Neural crest cell (in vitro differentiated cells): ENCODE data around the gene RPN2. TPM values are rescaled to one million over a fixed set of nuclear protein-coding genes. Genes with fewer than 3 reads are reported as not detected.

Experiments
- DNase-seq: peaks from one replicate; pipeline ENCODE4 v3.0.0; 2021; ENCODE audit warnings: low read depth, mixed read lengths, low spot score
- H3K27ac Mint-ChIP-seq: one replicate; pipeline ENCODE4 v1.8.0; 2021; ENCODE audit warnings: mild to moderate bottlenecking, mixed read lengths; ENCODE audit not compliant: unreplicated experiment
- H3K27me3 Mint-ChIP-seq: 2 replicates; pipeline ENCODE4 v1.8.0; 2021; ENCODE audit warnings: low read depth, mild to moderate bottlenecking, mixed read lengths
- H3K36me3 Mint-ChIP-seq: 2 replicates; pipeline ENCODE4 v1.8.0; 2021; ENCODE audit warnings: low read depth, mild to moderate bottlenecking, mixed read lengths
- H3K4me1 Mint-ChIP-seq: 2 replicates; pipeline ENCODE4 v1.8.0; 2021; ENCODE audit warnings: mixed read lengths
- H3K4me3 Mint-ChIP-seq: one replicate; pipeline ENCODE4 v1.8.0; 2021; ENCODE audit warnings: mild to moderate bottlenecking, mixed read lengths
- H3K9me3 Mint-ChIP-seq: 2 replicates; pipeline ENCODE4 v1.8.0; 2021; ENCODE audit warnings: mixed read lengths
- total RNA-seq: library from RNA; stranded (reverse); gene quantifications from 2 replicates; pipeline ENCODE4 v1.2.1, GENCODE V29; 2021
- TF ChIP-seq, protein P1 (sequence below): fragments of 200-600 bp; sonication (generic); conservative IDR thresholded peaks from 2 replicates; pipeline ENCODE4 v1.5.0; 2021; ENCODE audit warnings: antibody characterized with exemption, mild to moderate bottlenecking

RPN2 gene
- total RNA-seq, 1 donor from 2014 or later, result 203 TPM

DNA sequence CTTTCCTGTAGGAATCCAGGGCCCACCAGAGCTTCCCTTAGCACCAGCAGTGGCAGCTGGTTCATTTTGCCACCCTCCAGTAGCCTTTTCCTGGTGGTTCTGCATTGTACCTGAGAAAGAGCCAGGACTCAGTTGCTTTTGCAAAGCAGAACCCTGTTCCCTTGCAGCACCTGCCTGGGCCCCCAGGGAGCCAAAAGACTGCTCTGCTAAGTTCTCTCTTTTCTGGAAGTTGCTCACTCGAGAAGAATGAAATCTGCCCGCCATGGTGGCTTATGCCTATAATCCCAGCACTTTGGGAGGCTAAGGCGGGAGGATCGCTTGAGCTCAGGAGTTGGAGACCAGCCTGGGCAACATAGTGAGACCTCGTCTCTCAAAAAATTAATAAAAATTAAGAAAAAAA lies 58.5 kb downstream of the RPN2 start:
- Mint-ChIP-seq H3K4me1 (peaks cover 29% of the 10 kb centered on the region), H3K4me3 (no peak overlapping the region), H3K27ac (no peak overlapping the region), H3K27me3 (no peaks in the 10 kb centered on the region), H3K36me3 (peaks cover 30% of the 10 kb centered on the region), H3K9me3 (no peaks in the 10 kb centered on the region)
- TF ChIP-seq, protein P1, sequence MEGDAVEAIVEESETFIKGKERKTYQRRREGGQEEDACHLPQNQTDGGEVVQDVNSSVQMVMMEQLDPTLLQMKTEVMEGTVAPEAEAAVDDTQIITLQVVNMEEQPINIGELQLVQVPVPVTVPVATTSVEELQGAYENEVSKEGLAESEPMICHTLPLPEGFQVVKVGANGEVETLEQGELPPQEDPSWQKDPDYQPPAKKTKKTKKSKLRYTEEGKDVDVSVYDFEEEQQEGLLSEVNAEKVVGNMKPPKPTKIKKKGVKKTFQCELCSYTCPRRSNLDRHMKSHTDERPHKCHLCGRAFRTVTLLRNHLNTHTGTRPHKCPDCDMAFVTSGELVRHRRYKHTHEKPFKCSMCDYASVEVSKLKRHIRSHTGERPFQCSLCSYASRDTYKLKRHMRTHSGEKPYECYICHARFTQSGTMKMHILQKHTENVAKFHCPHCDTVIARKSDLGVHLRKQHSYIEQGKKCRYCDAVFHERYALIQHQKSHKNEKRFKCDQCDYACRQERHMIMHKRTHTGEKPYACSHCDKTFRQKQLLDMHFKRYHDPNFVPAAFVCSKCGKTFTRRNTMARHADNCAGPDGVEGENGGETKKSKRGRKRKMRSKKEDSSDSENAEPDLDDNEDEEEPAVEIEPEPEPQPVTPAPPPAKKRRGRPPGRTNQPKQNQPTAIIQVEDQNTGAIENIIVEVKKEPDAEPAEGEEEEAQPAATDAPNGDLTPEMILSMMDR, result no peak
- DNase-seq, result no peak

DNA sequence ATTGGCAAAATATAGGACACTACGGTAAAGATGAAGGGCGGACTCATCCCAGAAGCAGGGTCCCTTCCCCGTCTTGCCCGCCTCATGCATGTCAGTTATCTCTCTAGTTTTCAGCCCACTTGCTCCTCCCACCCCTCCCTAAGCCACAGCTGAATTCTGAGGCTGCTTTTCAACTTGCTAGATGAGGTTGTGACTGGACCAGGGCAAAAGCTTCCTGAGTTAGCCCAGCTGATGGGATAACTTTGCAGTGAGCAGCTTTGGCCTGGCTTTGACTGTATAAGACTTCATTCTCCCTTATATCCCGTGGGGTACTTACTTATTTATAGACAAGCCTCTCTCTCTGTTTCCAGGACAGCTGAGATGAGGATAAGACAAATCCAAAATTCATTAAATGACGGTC lies 59.3 kb downstream of the RPN2 start:
- peak overlapping the region; percentile 22 for H3K27ac Mint-ChIP-seq
- no peak for DNase-seq
- no peaks in the 10 kb centered on the region for H3K9me3 Mint-ChIP-seq
- peaks cover 33% of the 10 kb centered on the region for H3K36me3 Mint-ChIP-seq
- H3K4me1 Mint-ChIP-seq, result peaks cover 30% of the 10 kb centered on the region
- H3K4me3 Mint-ChIP-seq, result no peak overlapping the region
- TF ChIP-seq, protein P1, result no peak
- H3K27me3 Mint-ChIP-seq, result no peaks in the 10 kb centered on the region

DNA sequence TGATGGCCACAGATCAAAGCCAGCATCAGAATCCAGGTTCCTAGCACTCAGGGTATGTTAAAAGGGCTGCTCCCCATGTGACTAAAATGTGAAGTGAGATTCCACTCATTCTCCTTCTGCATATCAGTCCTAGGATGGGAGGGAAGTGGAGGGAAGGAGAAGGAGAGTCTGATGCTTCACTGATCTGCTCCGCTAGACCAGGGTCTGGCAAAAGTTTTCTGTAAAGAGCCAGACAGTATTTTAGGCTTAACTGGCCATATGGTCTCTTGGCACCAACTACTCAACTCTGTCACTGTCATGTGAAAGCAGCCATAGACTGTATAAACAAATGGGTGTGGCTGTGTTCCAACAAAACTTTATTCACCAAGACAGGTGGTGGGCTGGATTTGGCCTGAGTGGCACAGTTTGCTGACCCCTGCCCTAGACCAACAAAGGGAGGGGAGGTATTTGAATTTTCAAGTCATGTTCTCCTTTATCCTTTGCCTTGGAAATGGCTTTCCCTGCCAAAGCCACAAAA lies 59.9 kb downstream of the RPN2 start:
- no peak for DNase-seq
- Mint-ChIP-seq H3K27me3 (no peaks in the 10 kb centered on the region), H3K4me3 (no peak overlapping the region), H3K9me3 (no peaks in the 10 kb centered on the region), H3K27ac (no peak overlapping the region), H3K4me1 (peaks cover 34% of the 10 kb centered on the region), H3K36me3 (peaks cover 34% of the 10 kb centered on the region)
- TF ChIP-seq, protein P1, result no peak

DNA sequence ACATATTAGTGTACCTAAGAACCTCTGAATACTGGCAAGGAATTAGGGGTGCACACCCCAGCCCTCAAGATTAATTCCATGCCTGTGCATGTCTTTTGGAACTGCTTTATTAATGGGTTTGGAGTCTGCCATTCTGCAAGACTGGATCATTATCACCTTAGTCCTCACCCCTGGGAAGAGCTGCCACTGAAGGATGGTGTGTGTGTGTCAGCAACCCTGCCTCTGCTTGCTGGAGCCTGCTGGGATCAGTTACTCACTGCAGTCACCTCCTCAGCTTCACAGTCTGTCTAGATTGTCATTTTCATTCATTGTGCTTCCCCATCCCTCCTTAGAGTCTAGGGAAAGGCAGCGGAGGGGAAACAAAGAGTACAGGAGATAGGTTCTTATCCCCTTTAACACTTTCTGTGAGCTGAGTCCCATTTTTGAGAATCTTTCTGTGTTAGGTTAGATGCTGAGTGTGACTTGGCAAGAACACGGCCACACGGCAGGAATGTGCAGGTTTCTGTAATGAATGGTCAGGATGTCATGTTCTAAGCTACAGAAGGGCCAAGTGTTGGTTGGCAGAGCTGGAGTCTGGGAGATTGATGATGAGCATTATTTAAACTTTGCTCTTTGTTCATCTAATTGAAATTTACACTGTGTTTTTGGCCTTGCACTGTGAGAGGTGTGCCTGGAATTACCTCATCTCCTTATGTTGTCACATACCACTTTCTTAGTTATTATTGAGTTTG lies 61.4 kb downstream of the RPN2 start:
- no peaks in the 10 kb centered on the region for H3K9me3 Mint-ChIP-seq
- H3K27ac Mint-ChIP-seq, result peak overlapping the region; percentile 60

DNA sequence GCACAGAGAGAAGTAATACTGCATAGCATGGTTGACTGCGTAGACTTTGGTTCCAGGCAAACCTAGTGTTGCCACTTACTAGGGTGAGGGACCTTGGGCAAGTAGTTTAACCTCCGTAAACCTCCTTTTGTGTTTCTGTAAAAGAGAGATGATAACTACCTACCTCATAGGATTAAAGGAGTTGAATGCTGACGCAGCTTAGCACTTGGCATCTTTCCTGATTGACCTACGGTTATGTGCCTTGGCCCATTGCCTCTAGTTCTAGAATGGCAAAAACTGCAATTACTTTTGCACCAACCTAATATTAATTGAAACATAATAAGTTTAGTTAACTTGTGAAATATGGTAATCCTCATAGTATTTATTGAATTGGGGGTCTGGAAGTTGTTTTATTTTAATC lies 63.4 kb downstream of the RPN2 start:
- H3K27ac Mint-ChIP-seq, result no peak overlapping the region
- H3K36me3 Mint-ChIP-seq, result peaks cover 33% of the 10 kb centered on the region
- H3K4me3 Mint-ChIP-seq, result no peak overlapping the region
- H3K9me3 Mint-ChIP-seq, result no peaks in the 10 kb centered on the region
- H3K27me3 Mint-ChIP-seq, result no peaks in the 10 kb centered on the region
- H3K4me1 Mint-ChIP-seq, result peaks cover 55% of the 10 kb centered on the region
- TF ChIP-seq, protein P1, result no peak
- no peak for DNase-seq

More for the DNA sequence above, 61.4 kb downstream of the RPN2 start:
- H3K27me3 Mint-ChIP-seq, result no peaks in the 10 kb centered on the region
- H3K4me1 Mint-ChIP-seq, result peaks cover 41% of the 10 kb centered on the region
- H3K4me3 Mint-ChIP-seq, result no peak overlapping the region
- peaks cover 36% of the 10 kb centered on the region for H3K36me3 Mint-ChIP-seq
- no peak for DNase-seq
- TF ChIP-seq, protein P1, result no peak
